Adrenal gland (tissue), 19 donors: ENCODE measurements around the gene MUC7. TPM values are rescaled to one million over a fixed set of nuclear protein-coding genes. Genes with fewer than 3 reads are reported as not detected.

Experiments
- DNase-seq, 7 donors: peaks; one replicate each; pipeline ENCODE4 v3.0.0-alpha.2; 2019 to 2020
- H3K27ac ChIP-seq, 5 donors: fragments of 200-600 bp; sonication (generic) in 4 of 5; 1 replicate in 3 of 5; 2 replicates in 2 of 5; pipeline versions ENCODE4 v1.5.1 to v1.8.0; 2016 to 2020; ENCODE audit warnings: mild to moderate bottlenecking in 1 of 5
- H3K27me3 ChIP-seq: fragments of 200-600 bp; 2 replicates; pipeline ENCODE4 v1.8.0; 2021
- H3K36me3 ChIP-seq, 2 donors: fragments of 200-600 bp; replicated peaks in 1 of 2; 1 replicate in 1 of 2; 2 replicates in 1 of 2; pipeline versions ENCODE4 v1.5.1 to v1.8.0; 2018 to 2022
- H3K4me1 ChIP-seq, 2 donors: fragments of 200-600 bp; replicated peaks in 1 of 2; 1 replicate in 1 of 2; 2 replicates in 1 of 2; pipeline versions ENCODE4 v1.5.1 to v1.8.0; 2018 to 2021
- H3K4me3 ChIP-seq, 4 donors: fragments of 200-600 bp; sonication (generic) in 3 of 4; one replicate each; pipeline ENCODE4 v1.5.1; 2016 to 2018
- H3K9me3 ChIP-seq, 3 donors: fragments of 200-600 bp; sonication (generic) in 1 of 3; replicated peaks in 1 of 3; 1 replicate in 2 of 3; 2 replicates in 1 of 3; pipeline versions ENCODE4 v1.5.1 to v1.8.0; 2016 to 2021
- POLR2A ChIP-seq, 2 donors: fragments of 450-650 bp; IDR thresholded peaks; one replicate each; pipeline ENCODE4 v1.6.1; 2017; ENCODE audit warnings: antibody characterized with exemption in 2 of 2, mild to moderate bottlenecking in 2 of 2, moderate library complexity in 1 of 2
- WGBS, 4 donors: extraction: QIAGEN DNeasy Blood & Tissue Kit in 2 of 4; methylation state at CpG; one replicate each; pipeline versions ENCODE4 v1.1.5 to v1.1.7; 2013 to 2017; 5-methylcytosine and 5-hydroxymethylcytosine counted together
- intact Hi-C, 2 donors: fragments of 100-400 bp; cut with DNase I; formaldehyde crosslinking; loops; one replicate each; pipeline versions ENCODE4 v1.14.1 to v1.15.0; 2022 to 2023
- long read RNA-seq, 10 donors: library from polyadenylated mRNA in 3 of 10; unstranded in 2 of 10; stranded (forward) in 1 of 10; transcript quantifications; one replicate each; pipeline ENCODE4 v2.0.0 and lab custom pipeline, GENCODE V29; 2021 to 2026
- polyA plus RNA-seq, 3 donors: library from polyadenylated mRNA; stranded (reverse); fragments of 200-250 nt in 2 of 3; fragments of 350-450 nt in 1 of 3; fragmentation: Illumina TruSeq in 1 of 3; extraction: RNeasy Lipid Tissue Mini Kit (QIAGEN cat#74804) in 1 of 3; gene quantifications; one replicate each; pipeline ENCODE4 v1.2.3, GENCODE V29; 2013 to 2014
- total RNA-seq, 9 donors: library from RNA; depleted of rRNA in 4 of 9; stranded (reverse); fragments of >200 nt in 4 of 9; fragments of 120-200 nt in 1 of 9; fragmentation: NEBNext Ultra II Directional in 1 of 9; extraction: Animal tissue kit (Norgen Biotek cat#: 25700) in 1 of 9; gene quantifications; one replicate each; pipeline versions ENCODE4 v1.1.0 to v1.2.4, GENCODE V29; 2013 to 2023
- TF ChIP-seq, protein P1 (sequence below), 6 experiments: fragments of 450-650 bp in 4 of 6; fragments of 200-600 bp in 2 of 6; sonication (generic) in 1 of 6; IDR thresholded peaks; 1 replicate in 5 of 6; 2 replicates in 1 of 6; pipeline versions ENCODE4 v1.5.1 to v1.8.0; 2016 to 2021; ENCODE audit warnings: antibody characterized with exemption in 6 of 6, mild to moderate bottlenecking in 2 of 6, moderate library complexity in 1 of 6
- donor health status: healthy with polysubstance abuse.
- donor health status: Bipolar disorder and iron deficiency.
- donor health status: DM: yes; HTN: yes; CAD: no.
- donor health status: DM: no; HTN: no; CAD: no.
- donor health status: DM: no; HTN: no; CAD: no.
- donor health status: DM: yes; HTN: yes; CAD: no.

Gene MUC7
- total RNA-seq = not detected
- not detected for polyA plus RNA-seq
- long read RNA-seq, donor 1 = 0 reads
- long read RNA-seq, donor 2 = 0 reads
- long read RNA-seq, donor 3 = 0 reads
- long read RNA-seq, donor 4 = 0 reads
- long read RNA-seq, donor 5 = 0 reads
- long read RNA-seq, donor 6 = 0 reads
- long read RNA-seq, donor 7 = 0 reads
- long read RNA-seq, donor 8 = 0 reads
- long read RNA-seq, donor 9 = 0 reads
- long read RNA-seq, donor 10 = 0 reads

DNA sequence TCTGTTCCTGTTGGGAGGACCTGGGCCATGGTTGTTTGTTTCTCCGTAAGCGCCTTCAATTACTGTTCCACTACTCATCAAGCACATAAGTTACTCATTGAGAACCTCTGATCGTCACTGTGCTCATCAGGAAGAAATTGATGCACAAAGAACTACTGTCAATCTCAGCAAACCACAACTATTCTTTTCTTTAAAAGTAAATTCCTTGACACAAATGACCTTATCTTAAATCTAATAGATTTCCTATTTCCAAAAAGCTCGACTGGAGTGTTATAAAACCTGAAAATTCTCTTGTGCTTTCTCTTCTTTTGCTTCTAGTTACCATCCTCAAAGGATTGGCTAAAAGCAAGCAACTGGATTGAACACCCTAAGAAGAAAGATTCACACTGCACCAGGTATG is at the start of gene MUC7:
Gene MUC7 (plus strand): TSS at position 301 of the 400 bp plus-strand sequence. CDS start 1,825 bp downstream, outside the sequence.
- 63 to 76% (median 69%) methylated on average over 4 of the region's 4 CpGs for WGBS, 4 donors

DNA sequence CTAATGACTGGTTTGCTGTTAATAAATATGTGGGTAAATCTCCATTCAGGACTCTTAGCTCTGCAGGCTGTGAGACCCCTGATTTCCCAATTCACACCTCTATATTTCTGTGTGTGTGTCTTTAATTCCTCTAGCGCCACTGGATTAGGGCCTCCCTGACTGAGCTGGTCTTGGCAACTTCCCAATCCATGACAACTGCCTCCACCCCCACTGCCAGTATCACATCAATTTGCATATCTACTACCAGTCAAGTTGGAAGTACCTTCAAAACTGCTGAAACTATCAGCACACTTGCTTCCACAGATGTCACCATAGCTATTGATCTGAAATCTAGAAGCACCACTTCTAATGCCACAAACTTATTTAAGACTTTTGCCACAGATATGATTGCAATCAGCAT is 46.7 kb upstream of the MUC7 start:
- no peak overlapping the region for H3K27ac ChIP-seq
- intact Hi-C loops = no loop called here
- 79 to 88% (median 85%) methylated on average over 1 of the region's 1 CpG for WGBS, 4 donors
- no peaks in the 10 kb centered on the region for H3K4me1 ChIP-seq
- no peak overlapping the region for H3K4me3 ChIP-seq
- no peak for TF ChIP-seq POLR2A (IDR thresholded peaks at IDR 0.05)
- TF ChIP-seq, protein P1, sequence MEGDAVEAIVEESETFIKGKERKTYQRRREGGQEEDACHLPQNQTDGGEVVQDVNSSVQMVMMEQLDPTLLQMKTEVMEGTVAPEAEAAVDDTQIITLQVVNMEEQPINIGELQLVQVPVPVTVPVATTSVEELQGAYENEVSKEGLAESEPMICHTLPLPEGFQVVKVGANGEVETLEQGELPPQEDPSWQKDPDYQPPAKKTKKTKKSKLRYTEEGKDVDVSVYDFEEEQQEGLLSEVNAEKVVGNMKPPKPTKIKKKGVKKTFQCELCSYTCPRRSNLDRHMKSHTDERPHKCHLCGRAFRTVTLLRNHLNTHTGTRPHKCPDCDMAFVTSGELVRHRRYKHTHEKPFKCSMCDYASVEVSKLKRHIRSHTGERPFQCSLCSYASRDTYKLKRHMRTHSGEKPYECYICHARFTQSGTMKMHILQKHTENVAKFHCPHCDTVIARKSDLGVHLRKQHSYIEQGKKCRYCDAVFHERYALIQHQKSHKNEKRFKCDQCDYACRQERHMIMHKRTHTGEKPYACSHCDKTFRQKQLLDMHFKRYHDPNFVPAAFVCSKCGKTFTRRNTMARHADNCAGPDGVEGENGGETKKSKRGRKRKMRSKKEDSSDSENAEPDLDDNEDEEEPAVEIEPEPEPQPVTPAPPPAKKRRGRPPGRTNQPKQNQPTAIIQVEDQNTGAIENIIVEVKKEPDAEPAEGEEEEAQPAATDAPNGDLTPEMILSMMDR (IDR thresholded peaks at IDR 0.05) = no peak
- no peak for DNase-seq
- no peaks in the 10 kb centered on the region for H3K9me3 ChIP-seq
- no peaks in the 10 kb centered on the region for H3K36me3 ChIP-seq
- H3K27me3 ChIP-seq = no peaks in the 10 kb centered on the region

More for the DNA sequence above, at the start of gene MUC7:
- intact Hi-C loops = no loop called here
- Histone ChIP-seq H3K4me1 (no peaks in the 10 kb centered on the region), H3K36me3 (no peaks in the 10 kb centered on the region), H3K4me3 (no peak within 1 kb of the TSS), H3K27me3 (no peaks in the 10 kb centered on the region), H3K9me3 (no peaks in the 10 kb centered on the region), H3K27ac (no peak within 1 kb of the TSS)
- TF ChIP-seq, protein P1 (IDR thresholded peaks at IDR 0.05) = no peak
- no peak for TF ChIP-seq POLR2A (IDR thresholded peaks at IDR 0.05)
- no peak for DNase-seq

DNA sequence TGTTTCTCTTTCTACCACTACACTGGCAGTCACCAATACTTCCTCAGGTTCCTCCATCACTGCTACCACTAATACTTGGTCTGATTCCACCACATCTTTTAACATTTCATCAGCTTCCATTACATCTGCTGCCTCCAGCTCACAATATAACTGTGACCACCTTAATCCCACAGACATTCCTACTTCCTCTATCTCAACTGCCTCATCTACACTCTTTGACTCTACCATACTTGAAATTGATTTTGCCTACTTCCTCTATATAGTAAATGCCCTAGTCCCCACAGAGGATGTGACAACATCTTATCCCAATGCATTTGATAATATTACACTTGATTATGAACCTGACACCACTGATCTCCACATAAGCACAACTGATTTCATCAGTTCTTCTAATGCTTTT is 45.2 kb upstream of the MUC7 start:
- no peak for TF ChIP-seq POLR2A (IDR thresholded peaks at IDR 0.05)
- TF ChIP-seq, protein P1 (IDR thresholded peaks at IDR 0.05) = no peak
- Histone ChIP-seq H3K27me3 (no peaks in the 10 kb centered on the region), H3K36me3 (no peaks in the 10 kb centered on the region), H3K27ac (no peak overlapping the region), H3K4me1 (no peaks in the 10 kb centered on the region), H3K4me3 (no peak overlapping the region), H3K9me3 (no peaks in the 10 kb centered on the region)
- intact Hi-C loops = no loop called here
- DNase-seq = no peak

DNA sequence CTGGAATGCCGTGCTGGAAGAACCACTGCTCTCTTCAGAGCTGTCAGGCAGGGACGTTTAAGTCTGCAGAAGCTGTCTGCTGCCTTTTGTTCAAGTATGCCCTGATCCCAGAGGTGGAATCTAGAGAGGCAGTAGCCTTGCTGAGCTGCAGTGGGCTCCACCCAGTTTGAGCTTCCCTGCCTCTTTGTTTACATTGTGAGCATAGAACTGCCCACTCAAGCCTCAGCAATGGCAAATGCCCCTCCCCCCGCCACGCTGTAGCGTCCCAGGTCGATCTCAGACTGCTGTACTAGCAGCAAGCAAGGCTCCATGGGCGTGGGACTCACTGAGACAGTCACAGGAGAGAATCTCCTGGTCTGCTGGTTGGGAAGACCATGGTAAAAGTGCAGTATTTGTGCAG is 34.8 kb upstream of the MUC7 start:
- intact Hi-C loops = no loop called here
- Histone ChIP-seq H3K27me3 (no peaks in the 10 kb centered on the region), H3K36me3 (no peaks in the 10 kb centered on the region), H3K9me3 (no peaks in the 10 kb centered on the region), H3K4me1 (no peaks in the 10 kb centered on the region), H3K27ac (no peak overlapping the region), H3K4me3 (no peak overlapping the region)
- no peak for DNase-seq
- TF ChIP-seq POLR2A (IDR thresholded peaks at IDR 0.05) = no peak
- TF ChIP-seq, protein P1 (IDR thresholded peaks at IDR 0.05) = no peak
- WGBS, 4 donors = 55 to 62% (median 58%) methylated on average over 5 to 7 of the region's 7 CpGs
